HepG2 (cell line): Measurements from ENCODE around the gene COL18A1. TPM values are rescaled to one million over a fixed set of nuclear protein-coding genes. Genes with fewer than 3 reads are reported as not detected.

Experiments
- AKAP8 ChIP-seq: sonication (generic); formaldehyde crosslinking; IDR thresholded peaks from 2 replicates; pipeline ENCODE4 v1.5.1; 2020; ENCODE audit warnings: mild to moderate bottlenecking, missing genetic modification reagents
- ARNTL ChIP-seq: sonication (generic); formaldehyde crosslinking; IDR thresholded peaks from 2 replicates; pipeline ENCODE4 v1.4.0; 2020; ENCODE audit warnings: mild to moderate bottlenecking, missing genetic modification reagents
- CBX1 ChIP-seq: IDR thresholded peaks from one replicate; pipeline ENCODE4 v1.6.1; 2016; ENCODE audit warnings: antibody characterized with exemption, low read depth
- FOSL2 ChIP-seq: sonication (generic); formaldehyde crosslinking; IDR thresholded peaks from 2 replicates; pipeline ENCODE4 v1.4.0; 2020; ENCODE audit warnings: missing genetic modification reagents
- GMEB2 ChIP-seq: IDR thresholded peaks from 2 replicates; pipeline ENCODE4 v1.6.1; 2016; ENCODE audit warnings: missing biosample characterization, missing genetic modification reagents, low read depth
- HES4 ChIP-seq: sonication (generic); formaldehyde crosslinking; IDR thresholded peaks from 2 replicates; pipeline ENCODE4 v1.9.0; 2021; ENCODE audit warnings: mild to moderate bottlenecking, missing genetic modification reagents, borderline replicate concordance
- HOXA5 ChIP-seq: sonication (generic); formaldehyde crosslinking; IDR thresholded peaks from 2 replicates; pipeline ENCODE4 v1.4.0; 2020; ENCODE audit warnings: missing genetic modification reagents
- KDM2A ChIP-seq: sonication (generic); formaldehyde crosslinking; IDR thresholded peaks from 2 replicates; pipeline ENCODE4 v1.4.0; 2020; ENCODE audit warnings: low read depth, missing genetic modification reagents, borderline replicate concordance
- LCORL ChIP-seq, 2 experiments: fragments of 450-650 bp in 1 of 2; sonication (generic) in 1 of 2; formaldehyde crosslinking in 1 of 2; IDR thresholded peaks; 2 replicates each; pipeline versions ENCODE4 v1.5.0 to v1.6.1; 2017 to 2020; ENCODE audit warnings: antibody characterized with exemption in 1 of 2, missing genetic modification reagents in 1 of 2
- MAF1 ChIP-seq: sonication (generic); formaldehyde crosslinking; IDR thresholded peaks from 2 replicates; pipeline ENCODE4 v1.5.0; 2020; ENCODE audit warnings: missing genetic modification reagents, borderline replicate concordance
- MIER3 ChIP-seq: IDR thresholded peaks from 2 replicates; pipeline ENCODE4 v1.6.1; 2016; ENCODE audit warnings: missing compliant biosample characterization, borderline replicate concordance
- NFYB ChIP-seq: sonication (generic); formaldehyde crosslinking; IDR thresholded peaks from 2 replicates; pipeline ENCODE4 v1.4.0; 2020; ENCODE audit warnings: missing genetic modification reagents
- NFYC ChIP-seq: IDR thresholded peaks from 2 replicates; pipeline ENCODE4 v1.6.1; 2016; ENCODE audit warnings: missing genetic modification reagents, missing compliant biosample characterization
- NR2F2 ChIP-seq: IDR thresholded peaks from 2 replicates; pipeline ENCODE4 v1.6.1; 2012; ENCODE audit warnings: low read depth, inconsistent platforms, borderline replicate concordance
- REPIN1 ChIP-seq: sonication (generic); formaldehyde crosslinking; IDR thresholded peaks from 2 replicates; pipeline ENCODE4 v1.8.0; 2022; ENCODE audit warnings: missing genetic modification reagents, low read depth, mild to moderate bottlenecking, borderline replicate concordance
- RNF2 ChIP-seq: fragments of 450-650 bp; conservative IDR thresholded peaks from 2 replicates; pipeline ENCODE4 v1.6.1; 2016; ENCODE audit warnings: low read depth
- TEAD3 ChIP-seq: optimal IDR thresholded peaks from 2 replicates; pipeline ENCODE3; 2016; ENCODE audit warnings: borderline replicate concordance
- TFAP4 ChIP-seq: sonication (generic); IDR thresholded peaks from 2 replicates; pipeline ENCODE4 v1.6.1; 2016; ENCODE audit warnings: low read depth, borderline replicate concordance
- ZNF225 ChIP-seq: sonication (generic); formaldehyde crosslinking; IDR thresholded peaks from 2 replicates; pipeline ENCODE4 v1.4.0; 2020; ENCODE audit warnings: mild to moderate bottlenecking, missing genetic modification reagents
- ZNF543 ChIP-seq: sonication (generic); formaldehyde crosslinking; IDR thresholded peaks from 2 replicates; pipeline ENCODE4 v1.4.0; 2020; ENCODE audit warnings: mild to moderate bottlenecking, missing genetic modification reagents
- ZNF678 ChIP-seq: sonication (generic); formaldehyde crosslinking; IDR thresholded peaks from 2 replicates; pipeline ENCODE4 v1.4.0; 2020; ENCODE audit warnings: mild to moderate bottlenecking, missing genetic modification reagents
- ZNF710 ChIP-seq: sonication (generic); formaldehyde crosslinking; IDR thresholded peaks from 2 replicates; pipeline ENCODE4 v1.5.0; 2020; ENCODE audit warnings: mild to moderate bottlenecking, missing genetic modification reagents, borderline replicate concordance
- ZNF773 ChIP-seq: sonication (generic); formaldehyde crosslinking; IDR thresholded peaks from 2 replicates; pipeline ENCODE4 v1.4.0; 2020; ENCODE audit warnings: missing genetic modification reagents, borderline replicate concordance
- polyA plus RNA-seq, 8 experiments: library from polyadenylated mRNA; depleted of rRNA in 3 of 8; stranded (reverse) in 7 of 8; unstranded in 1 of 8; fragments of >200 nt; fragmentation: Illumina TruSeq in 4 of 8; extraction: Trizol in 4 of 8; gene quantifications; 2 replicates each; pipeline versions ENCODE4 v1.2.1 to v1.2.3, GENCODE V29; 2011 to 2016; ENCODE audit warnings: low read depth in 4 of 8, missing spikeins in 1 of 8, mixed read lengths in 1 of 8; ENCODE audit not compliant: insufficient read depth in 1 of 8
- total RNA-seq, 5 experiments: library from RNA; depleted of rRNA; stranded (reverse); fragments of >200 nt; fragmentation: Illumina TruSeq; extraction: Trizol; gene quantifications; 2 replicates each; pipeline ENCODE4 v1.2.3, GENCODE V29; 2016; ENCODE audit warnings: low read depth in 1 of 5

Gene COL18A1
- total and polyA plus RNA-seq, 2 of the 13 experiments (the other 11 are each of a cell fraction or from before 2014, with no cell fraction given) = 79.0 to 102 TPM

- TF ChIP-seq HOXA5 (CRISPR knock-in tag) = peak; percentile 36; the same call in 1 of the 2 replicates
- 0 out of 2 replicates have a peak, but pooled peaks have one; percentile 26 for TF ChIP-seq ZNF710
- TF ChIP-seq REPIN1 (CRISPR knock-in tag) = peak; percentile 83; the same call in 1 of the 2 replicates
- no peak for TF ChIP-seq ZNF773 (CRISPR knock-in tag)
- peak; percentile 76; the same call in 1 of the 2 replicates for TF ChIP-seq HES4
- no peak for TF ChIP-seq RNF2
- no peak for TF ChIP-seq MAF1 (CRISPR knock-in tag)
- TF ChIP-seq TEAD3 (CRISPR knock-in tag) = peak; percentile 55
- TF ChIP-seq AKAP8 (CRISPR knock-in tag) = peak; percentile 90; the same call in 1 of the 2 replicates
- TF ChIP-seq ZNF543 (CRISPR knock-in tag) = peak; percentile 21; the same call in 1 of the 2 replicates
- TF ChIP-seq NR2F2 = peak; percentile 54; the same call in 1 of the 2 replicates
- TF ChIP-seq MIER3 (CRISPR knock-in tag) = peak; percentile 85; the same call in 1 of the 2 replicates
- TF ChIP-seq ZNF225 (CRISPR knock-in tag) = no peak
- no peak for TF ChIP-seq ZNF678 (CRISPR knock-in tag)
- TF ChIP-seq GMEB2 = no peak
- peak; percentile 83 for TF ChIP-seq ARNTL (CRISPR knock-in tag)
- peak; percentile 82; the same call in 1 of the 2 replicates for TF ChIP-seq KDM2A (CRISPR knock-in tag)
- TF ChIP-seq LCORL (IDR thresholded peaks at IDR 0.05) = no peak
- no peak for TF ChIP-seq LCORL (CRISPR knock-in tag; IDR thresholded peaks at IDR 0.05)
- TF ChIP-seq TFAP4 = peak; percentile 54; the same call in 1 of the 2 replicates
- TF ChIP-seq NFYC = peak; percentile 35; the same call in 1 of the 2 replicates
- no peak for TF ChIP-seq CBX1
- TF ChIP-seq NFYB (CRISPR knock-in tag) = peak; percentile 41; the same call in 1 of the 2 replicates
- 0 out of 2 replicates have a peak, but pooled peaks have one; percentile 39 for TF ChIP-seq FOSL2 (CRISPR knock-in tag)
Observed at GRCh38 chr21:45525153-45525909, 120.4 kb downstream of the COL18A1 start (continued).
